ENCODE measurements around the gene DSG2. TPM values are rescaled to one million over a fixed set of nuclear protein-coding genes. Genes with fewer than 3 reads are reported as not detected.
"Not testable (repeated sequence)": the region's sequence is repeated elsewhere in the genome, so short reads cannot be mapped to it uniquely, and the experiment has no call there.

DSG2 gene
- total and polyA plus RNA-seq, 5 experiments from 2014 or later: 0.08 to 0.30 (median 0.13) TPM; not detected in 1

GRCh38 chr18:31490833-31491232, 7.1 kb upstream of the DSG2 start:
- H3K4me3 Mint-ChIP-seq: no peak overlapping the region

DNA sequence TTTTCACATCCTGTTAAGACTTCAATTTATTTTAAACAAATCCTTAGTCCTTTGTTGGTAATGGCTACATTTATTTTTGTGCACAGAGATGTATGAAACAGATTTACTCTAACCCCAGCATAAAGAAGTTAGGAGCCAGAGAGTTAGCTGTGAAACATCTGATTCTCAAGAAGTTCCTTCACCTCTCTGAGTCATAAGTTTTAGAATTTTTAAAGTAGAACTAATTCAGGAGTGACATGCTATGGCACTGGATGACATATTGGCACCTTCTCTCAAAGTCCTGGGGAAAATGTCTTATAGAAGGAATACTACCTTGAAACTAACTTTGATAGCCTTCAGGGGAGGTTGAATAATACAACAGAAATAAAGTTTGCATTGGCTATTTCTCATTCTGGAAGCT, 6.4 kb upstream of the DSG2 start:
- peaks cover 0 to 6% (median 0%) of the 10 kb centered on the region in 9 donors for H3K9me3 Mint-ChIP-seq
- ATAC-seq (no peak), DNase-seq (no peak)
- no peaks in the 10 kb centered on the region for H3K36me3 Mint-ChIP-seq
- peaks cover 6 to 45% (median 24%) of the 10 kb centered on the region in 5 donors for H3K27me3 Mint-ChIP-seq
- H3K4me1 Mint-ChIP-seq: no peaks in the 10 kb centered on the region
- H3K4me3 Mint-ChIP-seq: no peak overlapping the region
- POLR2A ChIA-PET: no interaction called here
- no peak overlapping the region for H3K27ac Mint-ChIP-seq

More at GRCh38 chr18:31490833-31491232, 7.1 kb upstream of the DSG2 start:
- H3K36me3 Mint-ChIP-seq: no peaks in the 10 kb centered on the region
- H3K27me3 Mint-ChIP-seq: peaks cover 6 to 37% (median 19%) of the 10 kb centered on the region in 5 donors
- ATAC-seq (no peak), DNase-seq (no peak)
- POLR2A ChIA-PET: no interaction called here
- no peaks in the 10 kb centered on the region for H3K4me1 Mint-ChIP-seq
- peaks cover 0 to 6% (median 0%) of the 10 kb centered on the region in 9 donors for H3K9me3 Mint-ChIP-seq
- no peak overlapping the region for H3K27ac Mint-ChIP-seq

- H3K4me3 Mint-ChIP-seq: no peak overlapping the region
- H3K27me3 Mint-ChIP-seq: peaks cover 11 to 52% (median 29%) of the 10 kb centered on the region in 5 donors
- POLR2A ChIA-PET: no interaction called here
- peaks cover 0 to 6% (median 0%) of the 10 kb centered on the region in 9 donors for H3K9me3 Mint-ChIP-seq
- no peaks in the 10 kb centered on the region for H3K36me3 Mint-ChIP-seq
- no peak for DNase-seq
- ATAC-seq: no peak
- no peak overlapping the region for H3K27ac Mint-ChIP-seq
- H3K4me1 Mint-ChIP-seq: peaks cover 0 to 2% (median 0%) of the 10 kb centered on the region in 4 donors
Observed at GRCh38 chr18:31492671-31493070, 5.3 kb upstream of the DSG2 start.

DNA sequence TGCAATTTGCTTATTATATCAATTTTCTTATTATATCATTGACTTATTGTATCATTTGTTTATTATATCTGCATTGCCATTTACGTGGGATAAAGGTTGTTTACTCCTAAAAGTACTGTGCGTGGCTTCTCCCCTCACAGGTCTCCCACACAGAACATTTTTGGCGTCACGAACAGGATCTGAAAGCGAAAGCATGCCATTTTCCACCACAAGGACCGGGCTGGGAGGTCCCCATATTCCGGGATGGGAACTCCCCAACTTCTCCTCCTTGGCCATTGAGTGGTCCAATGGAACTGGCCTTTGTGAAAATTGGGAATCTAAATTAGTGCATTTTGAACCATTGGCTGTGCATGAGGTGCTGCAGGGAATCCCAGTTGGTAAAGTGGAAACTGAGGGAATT, 4.8 kb upstream of the DSG2 start:
- Mint-ChIP-seq H3K27ac (no peak overlapping the region), H3K9me3 (peaks cover 0 to 6% (median 0%) of the 10 kb centered on the region in 9 donors), H3K36me3 (no peaks in the 10 kb centered on the region), H3K27me3 (peaks cover 11 to 52% (median 29%) of the 10 kb centered on the region in 5 donors), H3K4me1 (peaks cover 0 to 2% (median under 1%) of the 10 kb centered on the region in 4 donors), H3K4me3 (no peak overlapping the region)
- POLR2A ChIA-PET: no interaction called here
- ATAC-seq (no peak), DNase-seq (no peak)

DNA sequence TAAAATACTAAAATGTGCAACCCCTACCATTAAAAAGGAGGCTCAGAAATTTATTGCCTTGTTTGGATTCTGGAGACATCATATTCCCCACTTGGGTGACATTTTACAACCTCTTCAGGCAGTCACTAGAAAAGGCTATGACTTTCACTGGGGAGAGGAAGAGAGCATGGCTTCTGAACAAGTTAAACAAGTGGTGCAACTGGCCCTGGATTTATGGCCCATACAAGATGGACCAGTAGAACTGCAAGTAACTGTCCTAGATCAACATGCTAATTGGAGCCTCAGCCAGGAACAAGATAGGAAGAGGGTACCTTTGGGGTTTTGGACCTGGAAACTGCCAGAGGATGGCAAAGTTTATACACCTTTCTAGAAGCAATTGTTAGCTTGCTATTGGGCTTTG, 4.0 kb upstream of the DSG2 start:
- POLR2A ChIA-PET: no interaction called here
- Mint-ChIP-seq H3K4me3 (no peak overlapping the region), H3K27ac (no peak overlapping the region), H3K9me3 (peaks cover 0 to 6% (median 0%) of the 10 kb centered on the region in 9 donors), H3K36me3 (no peaks in the 10 kb centered on the region), H3K27me3 (peaks cover 12 to 52% (median 29%) of the 10 kb centered on the region in 5 donors), H3K4me1 (peaks cover 0 to 7% (median 3%) of the 10 kb centered on the region in 4 donors)
- DNase-seq (no peak), ATAC-seq (no peak)

GRCh38 chr18:31494705-31495244, 3.2 kb upstream of the DSG2 start:
- ATAC-seq, H3K36me3 Mint-ChIP-seq, POLR2A ChIA-PET, H3K4me1 Mint-ChIP-seq, H3K9me3 Mint-ChIP-seq, DNase-seq, H3K27ac Mint-ChIP-seq, H3K4me3 Mint-ChIP-seq: not testable (repeated sequence)
- peaks cover 17 to 49% (median 32%) of the 10 kb centered on the region in 5 donors for H3K27me3 Mint-ChIP-seq

DNA sequence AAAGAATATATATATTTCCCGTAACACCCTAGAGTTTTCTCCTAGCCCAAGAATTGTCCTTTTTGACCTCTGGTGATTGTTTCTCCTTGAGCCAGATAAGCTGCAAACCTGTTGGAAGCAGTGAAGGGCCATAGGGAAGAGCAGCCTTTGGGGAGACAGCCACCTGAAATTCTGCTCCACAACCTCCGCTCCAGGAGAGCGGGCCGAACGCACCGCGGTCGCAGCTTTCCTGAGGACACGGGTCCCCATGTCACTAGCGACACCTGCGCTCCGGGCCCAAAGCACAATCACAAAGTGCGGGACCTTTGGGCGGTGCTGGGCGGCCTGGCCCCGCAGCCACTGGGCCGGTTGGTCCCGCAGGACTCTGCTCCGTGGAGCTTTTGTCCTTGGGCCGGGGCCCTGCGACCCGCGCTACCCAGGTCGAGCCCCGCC, 557 bp upstream of the DSG2 start:
- POLR2A ChIA-PET: no interaction called here
- H3K36me3 Mint-ChIP-seq: no peaks in the 10 kb centered on the region
- H3K4me1 Mint-ChIP-seq: peaks cover 0 to 9% (median 4%) of the 10 kb centered on the region in 4 donors
- ATAC-seq (peak in 1 of 2 donors; percentile 14), DNase-seq (no peak)
- H3K4me3 Mint-ChIP-seq: peak overlapping the region in 9 of 10 donors; percentile 10 to 69 (median 50)
- no peaks in the 10 kb centered on the region for H3K9me3 Mint-ChIP-seq
- peaks cover 20 to 56% (median 39%) of the 10 kb centered on the region in 5 donors for H3K27me3 Mint-ChIP-seq
- H3K27ac Mint-ChIP-seq: no peak overlapping the region

DNA sequence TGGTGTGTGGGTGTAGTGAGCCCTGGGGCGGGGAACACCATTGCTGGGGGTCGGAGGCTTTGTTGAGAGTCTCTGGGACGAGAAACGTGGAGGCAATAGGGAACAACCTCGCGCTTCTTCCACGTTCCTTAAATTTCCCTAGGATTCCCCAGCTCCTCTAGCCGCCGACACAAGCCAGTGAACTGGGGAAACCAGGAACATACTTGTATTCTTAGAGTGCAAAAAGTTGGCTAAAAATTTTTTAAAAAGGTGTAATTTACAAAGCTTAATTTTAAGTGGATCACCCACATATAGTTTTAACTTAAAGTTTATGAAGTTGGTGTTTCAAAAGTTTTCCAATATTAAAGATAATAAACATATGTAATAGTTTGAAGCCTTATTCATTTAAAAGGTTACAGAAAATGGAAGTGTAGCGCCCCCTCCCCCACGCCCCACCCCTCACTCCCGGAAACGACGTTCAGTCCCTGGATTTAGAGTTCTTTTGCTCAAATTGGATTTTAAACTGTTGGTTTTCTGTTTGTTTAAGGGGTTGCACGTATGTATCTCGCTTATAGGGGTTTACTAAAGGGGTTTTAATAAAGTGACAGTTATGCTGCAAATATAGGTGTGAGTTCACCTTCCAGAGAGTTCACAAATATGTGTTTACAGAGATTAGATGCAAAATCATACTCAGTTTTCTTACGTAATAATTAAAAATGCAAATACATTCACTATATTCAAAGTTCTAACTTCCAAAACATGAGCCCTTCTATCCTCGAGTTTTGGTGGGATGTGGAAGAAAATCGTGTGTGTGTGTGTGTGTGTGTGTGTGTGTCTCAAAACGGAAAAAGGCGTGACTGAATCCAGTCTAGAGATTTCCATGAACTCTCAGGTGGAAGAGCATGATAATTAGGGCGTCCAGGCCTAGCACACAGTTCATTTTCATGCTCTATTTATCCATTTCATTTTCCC, 872 bp downstream of the DSG2 start:
- Mint-ChIP-seq H3K27me3 (peaks cover 15 to 47% (median 39%) of the 10 kb centered on the region in 5 donors), H3K27ac (no peak overlapping the region), H3K36me3 (no peaks in the 10 kb centered on the region), H3K9me3 (no peaks in the 10 kb centered on the region), H3K4me3 (peak overlapping the region; percentile 67 to 87 (median 78)), H3K4me1 (peaks cover 0 to 9% (median 4%) of the 10 kb centered on the region in 4 donors)
- POLR2A ChIA-PET: no interaction called here
- DNase-seq (no peak), ATAC-seq (peak in 1 of 2 donors; percentile 44)

- no peak for ATAC-seq
- Mint-ChIP-seq H3K27me3 (peaks cover 15 to 41% (median 35%) of the 10 kb centered on the region in 5 donors), H3K27ac (no peak overlapping the region), H3K4me1 (peaks cover 0 to 9% (median 4%) of the 10 kb centered on the region in 4 donors), H3K36me3 (no peaks in the 10 kb centered on the region), H3K4me3 (peak overlapping the region in 1 of 10 donors; percentile 43), H3K9me3 (no peaks in the 10 kb centered on the region)
- POLR2A ChIA-PET: no interaction called here
- no peak for DNase-seq
Observed at GRCh38 chr18:31500051-31500688, 2.2 kb downstream of the DSG2 start.

DNA sequence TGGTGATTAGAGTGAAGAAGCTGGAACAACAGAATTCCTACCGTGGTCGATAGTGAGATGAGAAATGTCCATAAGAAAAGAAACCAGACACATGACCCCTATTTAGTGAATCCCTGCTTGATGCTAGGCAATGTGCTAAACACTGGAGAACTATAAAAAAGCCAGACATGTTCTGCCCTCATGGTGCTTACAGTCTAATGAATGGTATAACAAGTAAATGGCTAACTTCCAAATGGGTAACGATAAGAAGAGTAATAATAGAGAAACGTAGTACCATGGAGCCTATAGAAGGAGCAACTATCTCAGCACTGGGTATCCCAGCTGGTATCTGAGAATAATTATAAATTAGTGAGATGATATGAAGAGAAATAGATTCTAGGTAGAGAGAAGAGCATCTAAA, 5.0 kb downstream of the DSG2 start:
- Mint-ChIP-seq H3K9me3 (no peaks in the 10 kb centered on the region), H3K27ac (no peak overlapping the region), H3K36me3 (no peaks in the 10 kb centered on the region), H3K4me3 (no peak overlapping the region), H3K27me3 (peaks cover 11 to 25% (median 18%) of the 10 kb centered on the region in 5 donors), H3K4me1 (peaks cover 0 to 9% (median 3%) of the 10 kb centered on the region in 4 donors)
- POLR2A ChIA-PET: no interaction called here
- ATAC-seq (no peak), DNase-seq (no peak)

- POLR2A ChIA-PET: interaction anchor here (0.7 kb wide), 1 partner anchor 8 kb away, joined by 3 read pairs; no protein-coding TSS in a partner anchor
- Mint-ChIP-seq H3K4me1 (no peaks in the 10 kb centered on the region), H3K36me3 (no peaks in the 10 kb centered on the region), H3K27me3 (peaks cover 8 to 18% (median 9%) of the 10 kb centered on the region in 5 donors), H3K9me3 (peaks cover 0 to 3% (median 0%) of the 10 kb centered on the region in 9 donors), H3K27ac (no peak overlapping the region), H3K4me3 (no peak overlapping the region)
- no peak for ATAC-seq
- no peak for DNase-seq
Observed at GRCh38 chr18:31504455-31505147, 6.6 kb downstream of the DSG2 start.

- Mint-ChIP-seq H3K27me3 (peaks cover 8 to 16% (median 9%) of the 10 kb centered on the region in 5 donors), H3K4me1 (no peaks in the 10 kb centered on the region), H3K27ac (no peak overlapping the region), H3K36me3 (no peaks in the 10 kb centered on the region), H3K4me3 (no peak overlapping the region), H3K9me3 (peaks cover 0 to 3% (median 0%) of the 10 kb centered on the region in 9 donors)
- DNase-seq: no peak
- ATAC-seq: no peak
- POLR2A ChIA-PET: interaction anchor here (0.7 kb wide), 1 partner anchor 9 kb away, joined by 3 read pairs; no protein-coding TSS in a partner anchor
Observed at GRCh38 chr18:31505156-31505555, 7.2 kb downstream of the DSG2 start.

Data from naive thymus-derived CD8-positive, alpha-beta T cell (primary cell).